Inflammatory macrophage treated with lipopolysaccharide for 1 hour (primary cell): ENCODE measurements around the gene SELENOK.

ENCODE experiments used
- DNase-seq, 2 donors: peaks; one replicate each; pipeline ENCODE4 v3.0.0-alpha.2; 2020 to 2022

The SELENOK gene

GRCh38 chr3:53883008-53883407 is 8.7 kb downstream of the SELENOK start:
- no peak for DNase-seq

- DNase-seq, result peak; percentile 76 to 84
These were observed 9.7 kb downstream of the SELENOK start, which contains the start of gene ACTR8 for GRCh38 chr3:53881691-53882593. Gene ACTR8 (minus strand): TSS chr3:53882152. CDS start chr3:53882101, 51 bp downstream.

- no peak for DNase-seq
These were observed 11.0 kb downstream of the SELENOK start for GRCh38 chr3:53880396-53881345.

- DNase-seq, result no peak
These were observed 25.7 kb downstream of the SELENOK start for GRCh38 chr3:53865732-53866499.

- DNase-seq, result no peak
These were observed 28.5 kb downstream of the SELENOK start for GRCh38 chr3:53863145-53863544.

- no peak for DNase-seq
These were observed 29.4 kb downstream of the SELENOK start for GRCh38 chr3:53862241-53862640.

GRCh38 chr3:53860196-53860595 is 31.5 kb downstream of the SELENOK start:
- no peak for DNase-seq

- DNase-seq, result no peak
These were observed 32.5 kb downstream of the SELENOK start for GRCh38 chr3:53859178-53859577.

- no peak for DNase-seq
These were observed 33.4 kb downstream of the SELENOK start for GRCh38 chr3:53858096-53858741.

- no peak for DNase-seq
These were observed 34.7 kb downstream of the SELENOK start for GRCh38 chr3:53856964-53857363.

- DNase-seq, result peak; percentile 14 to 40
These were observed 40.8 kb downstream of the SELENOK start for GRCh38 chr3:53850895-53851294.

GRCh38 chr3:53849916-53850315 is 41.7 kb downstream of the SELENOK start:
- DNase-seq, result no peak

- no peak for DNase-seq
These were observed 44.9 kb downstream of the SELENOK start for GRCh38 chr3:53846851-53847155.

GRCh38 chr3:53846134-53846850 is 45.4 kb downstream of the SELENOK start, which contains the start of the genes CHDH and IL17RB:
Gene CHDH (minus strand): TSS chr3:53846419. CDS start chr3:53824008, 22,411 bp downstream.
Gene IL17RB (plus strand): TSS chr3:53846568. CDS start chr3:53846589, 21 bp downstream.
- no peak for DNase-seq

GRCh38 chr3:53845881-53846133 is 45.9 kb downstream of the SELENOK start:
- no peak for DNase-seq

GRCh38 chr3:53845103-53845880 is 46.4 kb downstream of the SELENOK start:
- DNase-seq, result peak; percentile 27 to 30

GRCh38 chr3:53844262-53845102 is 47.2 kb downstream of the SELENOK start:
- DNase-seq, result no peak

- peak in 1 of 2 donors; percentile 16 for DNase-seq
These were observed 48.2 kb downstream of the SELENOK start for GRCh38 chr3:53843195-53844177.
